HG03196 (cell line): ENCODE measurements around the gene CCDC88C.
A peak's percentile ranks its signal among the peaks of the same experiment; 100 is the strongest.

Experiments
- ATAC-seq: cut with Tn5 transposase; IDR thresholded peaks from one replicate; pipeline ENCODE4 v1.9.1; 2021; ENCODE audit not compliant: unreplicated experiment

The CCDC88C gene

DNA sequence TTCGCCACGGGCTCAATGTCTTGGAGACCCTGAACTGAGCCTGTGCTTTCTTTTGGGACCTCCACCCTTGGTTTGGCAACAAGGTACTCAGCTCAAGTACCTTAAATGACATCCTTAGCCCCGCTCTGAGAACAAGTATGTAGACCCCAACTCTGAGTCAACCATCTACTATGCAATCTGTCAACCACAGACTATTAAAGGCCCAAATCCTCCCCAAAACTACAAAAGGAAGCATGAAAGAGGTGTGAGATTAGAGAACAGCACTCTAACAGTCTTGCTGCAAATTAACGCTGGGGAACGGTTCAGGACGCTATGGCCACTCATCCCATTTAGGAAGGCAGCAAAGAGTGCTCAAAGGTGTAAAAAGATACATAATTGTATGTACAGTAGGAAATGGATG lies 52.1 kb downstream of the CCDC88C start:
- ATAC-seq = no peak

DNA sequence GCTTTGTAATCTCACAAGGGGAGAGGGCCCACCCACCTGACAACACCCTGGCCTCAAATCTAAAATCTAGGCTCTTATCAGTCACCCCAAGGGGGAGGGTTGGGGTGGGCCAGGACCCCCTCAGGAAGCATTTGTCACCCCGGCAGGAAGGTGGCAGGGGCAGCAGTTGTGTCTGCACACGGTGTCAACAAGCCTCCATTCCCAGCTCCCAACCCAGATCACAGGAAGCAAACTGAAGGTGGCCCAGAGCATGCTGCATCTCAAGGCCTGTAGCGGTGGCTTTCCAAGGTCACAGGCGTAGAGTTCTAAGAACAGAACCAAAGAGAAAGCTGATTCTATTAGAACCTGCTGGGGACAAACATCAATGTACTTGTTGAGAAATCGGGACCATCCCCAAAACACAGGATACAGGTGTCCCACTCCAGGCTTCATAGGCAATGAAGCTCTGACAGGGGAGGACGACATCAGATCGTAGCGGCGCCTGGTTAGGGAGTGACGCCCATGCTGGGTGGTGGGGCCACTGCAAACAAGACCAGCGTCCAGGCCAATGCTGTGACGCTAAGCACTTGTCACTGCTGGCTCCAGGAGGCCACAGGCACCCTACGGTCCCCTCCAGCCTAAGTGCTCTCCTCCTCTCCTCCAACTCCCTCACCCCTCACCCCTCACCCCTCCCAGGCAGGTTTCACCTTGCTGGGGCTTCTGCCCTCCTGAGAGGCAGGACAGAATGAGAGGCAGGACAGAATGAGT lies 52.9 kb downstream of the CCDC88C start:
- ATAC-seq = no peak

DNA sequence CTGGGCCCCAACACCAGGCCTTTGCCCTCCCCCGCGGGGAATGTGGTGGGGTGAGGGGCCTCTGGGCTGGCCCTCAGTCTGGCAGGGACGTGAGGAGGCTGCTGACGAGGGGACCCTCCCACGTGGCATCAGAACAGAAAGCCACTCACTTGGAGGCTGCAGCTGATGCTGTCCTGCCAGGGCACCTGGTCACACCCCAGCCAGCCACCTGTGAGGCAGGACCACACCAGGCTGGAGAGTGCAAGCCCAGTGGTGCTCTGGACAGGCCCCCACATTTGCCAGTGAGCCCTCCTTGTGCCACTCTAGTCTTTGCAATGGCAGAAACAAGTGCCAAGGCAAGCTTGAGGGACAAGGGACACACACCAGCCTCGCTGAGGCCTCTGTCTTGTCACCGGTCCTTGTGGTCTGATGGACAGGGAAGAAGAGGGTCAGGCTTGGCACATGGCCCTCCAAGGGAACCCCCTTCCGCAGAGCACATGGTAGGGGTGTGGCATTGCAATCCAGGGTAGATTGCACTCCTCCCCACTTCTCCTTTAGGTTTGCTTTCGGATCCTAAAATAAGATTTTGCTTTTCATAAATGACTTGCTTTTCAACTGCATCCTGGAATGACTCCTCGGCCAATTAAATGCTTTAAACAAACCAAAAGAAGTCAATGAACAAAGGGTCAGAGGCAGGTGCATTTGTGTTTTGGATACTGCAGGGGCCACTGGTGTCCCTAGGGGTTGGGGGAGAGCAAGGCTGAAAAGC lies 53.7 kb downstream of the CCDC88C start:
- peak; percentile 62 for ATAC-seq

DNA sequence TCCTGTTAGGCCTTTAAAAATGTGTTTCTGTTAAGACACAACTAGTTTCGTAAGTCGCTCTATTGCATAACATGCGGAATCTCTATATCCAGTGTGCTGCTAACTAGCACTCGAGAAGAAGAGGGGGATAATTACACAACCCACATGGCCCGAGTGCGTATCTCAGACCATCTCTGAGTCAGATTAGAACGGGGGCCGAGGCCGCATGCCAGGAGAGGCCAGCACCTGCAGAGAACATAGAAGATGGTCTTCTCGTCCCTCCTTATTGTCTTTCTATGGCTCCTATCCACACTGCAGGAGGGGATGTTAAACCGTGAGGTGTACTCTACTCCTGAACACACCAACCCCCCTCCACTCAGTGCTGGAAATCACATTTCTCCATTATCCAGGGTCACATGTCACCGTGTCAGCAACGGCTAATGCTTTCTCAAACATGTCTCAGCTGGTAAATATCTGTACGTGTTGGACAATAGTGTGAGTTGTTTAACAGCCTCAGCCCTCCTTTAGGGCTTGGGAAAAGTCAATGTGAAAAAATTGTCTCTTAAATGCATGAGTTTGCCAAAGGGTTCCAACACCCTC lies 56.3 kb downstream of the CCDC88C start:
- no peak for ATAC-seq

- ATAC-seq = no peak
These were observed 57.0 kb downstream of the CCDC88C start for GRCh38 chr14:91360490-91361232.

- ATAC-seq = no peak
These were observed 58.9 kb downstream of the CCDC88C start for GRCh38 chr14:91358654-91359220.

GRCh38 chr14:91358025-91358319 lies 59.6 kb downstream of the CCDC88C start:
- ATAC-seq = no peak

- ATAC-seq = no peak
These were observed 60.2 kb downstream of the CCDC88C start for GRCh38 chr14:91357272-91358024.

DNA sequence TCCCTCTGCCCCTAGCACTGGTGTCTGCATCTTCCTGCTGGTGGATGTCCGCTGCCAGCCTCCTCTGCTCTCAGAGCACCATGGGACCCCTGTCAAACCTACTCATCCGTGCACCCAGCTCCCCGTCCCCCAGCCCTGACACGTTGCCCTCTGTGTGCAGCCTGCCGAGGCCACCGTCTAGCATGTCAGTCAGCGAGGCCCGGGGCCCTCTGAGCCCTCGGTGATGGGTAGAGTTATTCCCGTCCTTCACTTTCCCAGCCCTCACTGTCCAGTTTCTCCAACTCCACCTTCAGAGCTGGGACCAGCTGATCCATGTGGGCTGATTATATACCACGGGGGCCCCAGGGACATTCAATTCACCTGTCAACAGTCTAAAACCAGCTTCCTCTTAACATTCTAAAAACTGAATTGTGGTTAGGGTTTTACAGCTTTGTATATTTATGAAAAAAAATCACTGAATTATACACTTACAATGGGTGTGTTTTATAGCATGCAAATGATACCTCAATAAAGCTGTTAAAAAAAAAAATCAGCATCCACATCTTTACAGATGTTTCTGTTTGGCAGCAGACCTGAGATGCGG lies 61.3 kb downstream of the CCDC88C start:
- peak; percentile 32 for ATAC-seq

DNA sequence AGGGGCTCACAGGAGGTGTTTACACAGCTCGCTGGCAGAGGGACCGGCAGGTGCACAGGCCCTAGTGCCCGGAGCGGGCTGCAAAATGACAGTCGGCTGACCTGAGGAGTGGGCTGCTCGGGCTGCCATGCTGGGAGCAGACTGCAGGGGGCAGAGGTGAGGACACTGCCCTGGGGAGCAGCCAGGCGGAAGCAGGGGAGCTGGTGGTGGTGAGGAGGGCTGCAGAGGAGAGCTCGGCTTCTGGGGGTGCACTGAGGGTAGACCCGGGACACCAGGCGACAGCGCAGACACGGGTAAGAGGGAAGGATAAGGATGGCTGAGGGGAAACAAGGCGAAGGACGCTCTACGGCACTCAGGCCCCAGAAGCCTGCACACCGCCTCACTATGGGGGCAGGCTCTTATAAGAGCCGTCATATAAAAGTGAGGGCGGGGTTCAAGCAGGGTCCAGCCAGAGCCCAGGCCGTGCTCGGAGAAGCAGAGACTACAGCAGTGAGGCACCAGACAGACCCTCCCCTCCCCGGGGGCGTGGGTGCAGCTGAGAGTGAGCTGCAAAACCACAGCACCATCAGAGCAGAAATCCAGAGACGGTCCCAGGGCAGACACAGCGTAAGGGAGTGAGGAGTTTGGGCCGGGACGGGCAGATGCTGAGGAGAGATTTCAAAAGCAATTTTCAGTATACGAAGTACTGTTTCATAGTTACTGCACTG lies 62.5 kb downstream of the CCDC88C start:
- no peak for ATAC-seq

DNA sequence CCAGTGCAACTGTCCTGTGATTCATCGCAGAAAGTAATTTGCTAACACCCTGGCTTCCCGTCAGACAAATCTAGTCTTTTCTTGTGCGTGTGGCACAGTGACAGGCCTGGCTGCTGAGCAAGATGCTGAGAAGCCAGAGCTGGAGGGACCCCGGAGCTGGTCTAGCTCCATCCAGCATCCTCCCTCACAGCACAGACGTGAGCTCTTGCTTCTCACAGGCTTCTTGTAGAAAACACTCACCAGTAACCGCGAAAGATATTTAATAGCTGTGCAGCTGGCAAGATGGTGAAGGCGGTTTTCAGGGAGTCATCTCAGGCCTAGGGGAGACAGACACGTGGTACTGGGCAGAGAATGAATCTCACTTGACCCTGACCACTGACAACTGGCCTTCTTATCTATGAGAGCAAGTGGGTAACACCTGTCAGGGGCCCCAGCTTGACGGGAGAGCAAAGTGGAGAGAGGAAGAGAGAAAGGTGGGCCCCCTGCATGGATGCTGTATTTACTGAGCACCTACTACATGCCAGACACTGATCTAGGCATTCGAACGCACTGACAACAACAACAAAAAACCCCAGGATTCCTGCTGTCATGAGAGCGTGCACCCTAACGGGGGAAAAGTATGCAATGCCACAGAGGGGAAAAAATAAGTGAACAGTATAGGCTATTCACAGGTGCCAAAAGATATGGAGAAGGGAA lies 63.3 kb downstream of the CCDC88C start:
- ATAC-seq = no peak

- ATAC-seq = no peak
These were observed 64.6 kb downstream of the CCDC88C start for GRCh38 chr14:91352728-91353692.

DNA sequence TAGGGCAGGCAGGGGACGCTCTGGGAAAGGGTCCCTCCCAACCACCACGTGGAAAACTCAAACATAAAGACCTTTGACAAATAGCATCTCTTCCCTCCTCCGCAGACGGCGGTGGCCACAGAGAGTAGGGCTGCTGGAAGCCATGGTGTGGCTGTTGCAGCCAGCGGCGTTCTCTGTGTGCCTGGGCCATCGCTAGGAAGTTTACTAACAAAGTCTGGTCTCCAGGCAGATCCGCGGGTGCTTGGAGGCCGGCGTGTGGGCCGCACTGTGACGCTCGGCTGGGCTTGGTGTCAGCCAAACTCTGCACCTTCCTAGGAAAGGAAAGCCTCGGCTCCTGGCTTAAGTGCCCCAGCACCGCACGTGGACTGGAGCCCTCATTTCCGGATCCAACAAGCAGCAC lies 65.6 kb downstream of the CCDC88C start:
- no peak for ATAC-seq

GRCh38 chr14:91351512-91351862 lies 66.1 kb downstream of the CCDC88C start:
- no peak for ATAC-seq

DNA sequence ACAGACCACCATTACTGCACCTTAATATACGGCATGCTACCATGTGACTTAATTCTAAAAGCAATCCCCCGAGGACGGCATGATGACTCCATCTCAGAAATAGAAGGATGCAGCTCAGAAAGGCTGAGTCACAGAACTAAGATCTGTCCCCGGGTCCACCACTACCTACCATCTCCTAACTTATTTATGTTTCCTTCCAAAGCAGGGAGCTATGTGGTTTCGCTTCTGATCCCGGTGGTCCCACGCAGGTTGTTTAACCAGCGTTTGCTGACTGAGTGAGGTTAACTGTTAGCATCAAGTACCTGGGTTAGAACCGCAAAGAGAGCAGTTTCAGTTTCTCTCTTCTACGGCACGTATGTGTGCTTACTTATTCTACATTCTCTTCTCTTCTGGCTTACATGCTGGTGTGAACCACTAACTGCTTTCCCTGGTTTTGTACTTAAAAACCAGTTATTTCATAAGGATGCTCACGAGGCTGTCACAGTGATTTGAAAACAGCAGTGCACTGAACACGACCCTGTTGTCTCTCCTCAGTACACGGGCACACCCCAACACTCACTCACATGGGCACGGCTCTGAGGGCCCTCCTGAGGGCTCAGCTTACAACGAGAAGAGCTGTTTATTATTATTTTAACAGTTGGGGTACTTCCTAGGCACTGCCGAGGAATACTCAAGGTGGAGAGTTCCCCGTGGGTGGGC lies 66.7 kb downstream of the CCDC88C start:
- ATAC-seq = peak; percentile 46

DNA sequence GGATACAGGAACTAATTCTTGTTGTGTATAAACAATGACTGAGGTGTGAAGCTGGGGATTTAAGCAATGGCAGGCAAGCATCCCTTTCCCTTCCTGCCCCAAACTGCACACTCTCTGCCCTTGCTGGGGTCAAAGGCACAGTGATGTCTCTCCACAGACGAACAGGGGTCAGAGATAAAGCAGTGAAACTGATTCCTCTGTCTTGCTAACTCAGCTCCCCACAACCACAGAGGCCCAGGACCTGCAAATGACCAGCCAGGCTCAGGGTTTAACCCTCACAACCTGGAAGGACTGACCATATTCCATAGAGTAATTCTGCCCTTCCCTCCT lies 67.2 kb downstream of the CCDC88C start:
- peak; percentile 4 for ATAC-seq

DNA sequence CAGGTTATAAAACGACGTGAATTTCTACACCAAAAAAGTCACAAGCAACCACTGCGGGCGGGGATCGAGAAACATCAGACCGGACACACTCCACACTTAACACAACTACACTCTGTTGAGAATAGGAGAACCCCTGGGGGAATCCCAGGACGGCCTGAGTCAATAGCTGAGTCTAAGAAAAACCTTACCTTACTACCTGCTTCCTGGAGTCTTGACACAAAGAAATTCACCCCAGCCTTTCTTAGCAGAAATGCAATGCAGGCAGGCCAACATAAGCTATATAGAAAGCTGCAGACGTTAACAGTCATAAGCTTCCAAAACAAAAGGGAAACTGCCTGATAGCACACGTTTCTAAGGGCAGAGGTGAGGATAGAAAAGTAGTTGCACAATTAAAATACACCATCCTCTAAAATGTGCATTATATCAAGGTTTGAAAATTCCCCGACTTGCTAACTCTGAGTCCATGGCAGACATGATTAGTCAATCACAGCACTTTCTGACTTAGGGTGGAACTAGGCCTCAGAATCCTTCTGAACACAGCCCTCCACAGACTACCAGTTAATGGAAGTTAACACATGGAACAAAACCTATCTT lies 68.0 kb downstream of the CCDC88C start:
- ATAC-seq = peak; percentile 48
